SU-DHL-6 (cell line): ENCODE measurements around the gene PRKN.

ENCODE experiments used
- H2AFZ ChIP-seq: fragments of 200-600 bp; sonication (generic); 2 replicates; pipeline ENCODE4 v1.6.1; 2014; ENCODE audit warnings: low read depth, mild to moderate bottlenecking, moderate library complexity, mixed read lengths, antibody characterized with exemption, low read length; ENCODE audit not compliant: severe bottlenecking
- H3F3A ChIP-seq: fragments of 200-600 bp; shearing (Covaris generic); 2 replicates; pipeline ENCODE4 v1.6.0; 2016; ENCODE audit warnings: antibody characterized with exemption, mild to moderate bottlenecking; ENCODE audit not compliant: insufficient read depth
- H3K27ac ChIP-seq: fragments of 200-600 bp; sonication (generic); 2 replicates; pipeline ENCODE4 v1.5.1; 2016; ENCODE audit warnings: low read depth, mild to moderate bottlenecking, low read length, moderate library complexity, mixed read lengths
- H3K27me3 ChIP-seq: fragments of 200-600 bp; sonication (generic), shearing (Covaris generic); 2 replicates; pipeline ENCODE4 v1.6.0; 2014; ENCODE audit warnings: mild to moderate bottlenecking, low read length
- H3K36me3 ChIP-seq: fragments of 200-600 bp; sonication (generic); 2 replicates; pipeline ENCODE4 v1.6.1; 2014; ENCODE audit warnings: mild to moderate bottlenecking, low read length, mixed read lengths
- H3K4me2 ChIP-seq: fragments of 300-600, 200-600 bp; shearing (Covaris generic), sonication (generic); 2 replicates; pipeline ENCODE4 v1.6.0; 2014; ENCODE audit warnings: low read length, low read depth, mild to moderate bottlenecking; ENCODE audit not compliant: poor library complexity, severe bottlenecking
- H3K4me3 ChIP-seq: fragments of 200-600 bp; sonication (generic); 2 replicates; pipeline ENCODE4 v1.5.1; 2014; ENCODE audit warnings: antibody characterized with exemption, low read length, mild to moderate bottlenecking, mixed read lengths; ENCODE audit not compliant: insufficient read depth, poor library complexity, severe bottlenecking
- H3K79me2 ChIP-seq: fragments of 200-600 bp; sonication (generic); 2 replicates; pipeline ENCODE4 v1.6.1; 2014; ENCODE audit warnings: mild to moderate bottlenecking, low read length, moderate library complexity; ENCODE audit not compliant: insufficient read depth
- H3K9ac ChIP-seq: fragments of 200-600 bp; sonication (generic); 2 replicates; pipeline ENCODE4 v1.7.0; 2014; ENCODE audit warnings: mild to moderate bottlenecking, low read length
- H3K9me2 ChIP-seq: fragments of 200-600 bp; sonication (generic); replicated peaks from 2 replicates; pipeline ENCODE4 v1.6.1; 2014; ENCODE audit warnings: low read length; ENCODE audit not compliant: insufficient read depth
- H3K9me3 ChIP-seq: fragments of 200-600 bp; sonication (generic); 2 replicates; pipeline ENCODE4 v1.6.1; 2014; ENCODE audit warnings: low read length, mixed read lengths; ENCODE audit not compliant: insufficient read depth
- H4K20me1 ChIP-seq: fragments of 200-600 bp; sonication (generic); 2 replicates; pipeline ENCODE4 v1.6.1; 2014; ENCODE audit warnings: low read depth, mild to moderate bottlenecking, antibody characterized with exemption, low read length, moderate library complexity, mixed read lengths
- CTCF ChIP-seq: fragments of 200-600 bp; sonication (generic); IDR thresholded peaks from one replicate; pipeline ENCODE4 v1.5.1; 2017; ENCODE audit warnings: antibody characterized with exemption, mild to moderate bottlenecking, low read length, moderate library complexity; ENCODE audit not compliant: insufficient read depth, poor library complexity, severe bottlenecking
- EZH2phosphoT487 ChIP-seq: fragments of 200-600 bp; sonication (generic), shearing (Covaris generic); conservative IDR thresholded peaks from 2 replicates; pipeline ENCODE4 v1.6.1; 2018; ENCODE audit warnings: mild to moderate bottlenecking, antibody characterized with exemption, low read length, moderate library complexity, mixed read lengths

The PRKN gene

GRCh38 chr6:162649271-162649670, 78.3 kb downstream of the PRKN start:
- no peaks in the 10 kb centered on the region for H3F3A ChIP-seq
- H3K9me2 ChIP-seq, result no peaks in the 10 kb centered on the region
- no peak overlapping the region for H3K4me3 ChIP-seq
- TF ChIP-seq CTCF (no peak), EZH2phosphoT487 (no peak)
- no peaks in the 10 kb centered on the region for H3K27me3 ChIP-seq
- no peaks in the 10 kb centered on the region for H3K9me3 ChIP-seq
- no peaks in the 10 kb centered on the region for H4K20me1 ChIP-seq
- no peak overlapping the region for H3K4me2 ChIP-seq
- H3K79me2 ChIP-seq, result no peaks in the 10 kb centered on the region
- no peak overlapping the region for H2AFZ ChIP-seq
- H3K9ac ChIP-seq, result no peak overlapping the region
- no peaks in the 10 kb centered on the region for H3K36me3 ChIP-seq
- H3K27ac ChIP-seq, result no peak overlapping the region

DNA sequence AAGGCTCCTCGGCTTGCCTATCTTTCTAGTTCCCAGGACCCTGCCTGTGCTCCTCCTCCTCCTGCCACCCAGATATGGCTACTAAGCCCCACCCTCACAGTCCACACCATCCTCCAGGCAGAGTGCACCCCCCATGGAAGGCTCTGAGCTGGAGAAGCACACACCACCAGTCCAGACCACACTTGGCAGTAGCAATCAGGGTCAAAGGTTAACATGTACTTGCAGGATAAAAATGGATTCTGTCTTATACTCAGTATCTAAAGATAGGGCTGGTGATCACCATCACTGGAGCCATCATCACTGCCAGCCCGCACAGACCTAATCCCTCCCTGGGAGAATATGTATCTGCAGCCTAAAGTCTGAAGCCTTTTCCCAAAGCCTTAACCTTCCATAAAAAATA, 83.4 kb downstream of the PRKN start:
- H3K79me2 ChIP-seq, result no peaks in the 10 kb centered on the region
- no peak for TF ChIP-seq EZH2phosphoT487
- no peak for TF ChIP-seq CTCF
- no peak overlapping the region for H2AFZ ChIP-seq
- H3K9me2 ChIP-seq, result no peaks in the 10 kb centered on the region
- no peaks in the 10 kb centered on the region for H3K36me3 ChIP-seq
- no peaks in the 10 kb centered on the region for H3F3A ChIP-seq
- H3K9ac ChIP-seq, result no peak overlapping the region
- no peak overlapping the region for H3K27ac ChIP-seq
- H3K4me2 ChIP-seq, result no peak overlapping the region
- no peaks in the 10 kb centered on the region for H3K27me3 ChIP-seq
- no peaks in the 10 kb centered on the region for H3K9me3 ChIP-seq
- H3K4me3 ChIP-seq, result no peak overlapping the region
- H4K20me1 ChIP-seq, result no peaks in the 10 kb centered on the region

- H3F3A ChIP-seq, result no peaks in the 10 kb centered on the region
Measured at GRCh38 chr6:162640756-162641155, 86.8 kb downstream of the PRKN start.

More at GRCh38 chr6:162640756-162641155, 86.8 kb downstream of the PRKN start:
- no peaks in the 10 kb centered on the region for H3K27me3 ChIP-seq
- H3K4me2 ChIP-seq, result no peak overlapping the region
- no peaks in the 10 kb centered on the region for H3K9me3 ChIP-seq
- no peaks in the 10 kb centered on the region for H3K36me3 ChIP-seq
- H3K9me2 ChIP-seq, result no peaks in the 10 kb centered on the region
- no peak overlapping the region for H3K9ac ChIP-seq
- no peaks in the 10 kb centered on the region for H3K79me2 ChIP-seq
- TF ChIP-seq EZH2phosphoT487 (no peak), CTCF (no peak)
- H4K20me1 ChIP-seq, result no peaks in the 10 kb centered on the region
- H3K4me3 ChIP-seq, result no peak overlapping the region
- H3K27ac ChIP-seq, result no peak overlapping the region
- H2AFZ ChIP-seq, result no peak overlapping the region
